Posterior cingulate gyrus (tissue), 11 donors: ENCODE results near the gene GSTM2.
A peak's percentile ranks its signal among the peaks of the same experiment; 100 is the strongest.
"Not testable (repeated sequence)": the region's sequence is repeated elsewhere in the genome, so short reads cannot be mapped to it uniquely, and the experiment has no call there.

Source experiments
- DNase-seq, 10 donors: peaks; one replicate each; pipeline versions ENCODE4 v3.0.0 to v3.0.0-alpha.2; 2020 to 2021; ENCODE audit warnings: mixed read lengths in 3 of 10
- intact Hi-C: fragments of 100-400 bp; cut with DNase I; formaldehyde crosslinking; loops from one replicate; pipeline ENCODE4 v1.15.1; 2023

Gene GSTM2

DNA sequence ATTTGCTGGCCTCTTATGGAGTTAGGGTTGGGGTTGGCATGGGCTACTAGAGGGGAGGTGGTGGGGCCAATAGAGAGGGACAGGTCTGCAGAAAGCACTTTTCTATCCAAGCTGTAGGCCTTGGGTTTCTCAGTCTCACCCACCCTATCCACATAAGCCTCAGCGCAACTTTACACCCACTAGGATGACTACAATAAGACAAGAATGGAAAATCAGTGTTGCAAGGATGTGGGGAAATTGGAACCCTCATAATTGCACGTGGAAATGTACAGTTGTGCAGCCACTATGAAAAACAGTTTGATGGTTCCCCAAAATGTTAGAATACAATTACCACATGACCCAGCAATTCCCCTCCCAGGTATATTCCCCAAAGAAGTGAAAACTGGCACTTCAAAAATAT is 26.0 kb upstream of the GSTM2 start:
- intact Hi-C loops, result no loop called here
- no peak for DNase-seq

DNA sequence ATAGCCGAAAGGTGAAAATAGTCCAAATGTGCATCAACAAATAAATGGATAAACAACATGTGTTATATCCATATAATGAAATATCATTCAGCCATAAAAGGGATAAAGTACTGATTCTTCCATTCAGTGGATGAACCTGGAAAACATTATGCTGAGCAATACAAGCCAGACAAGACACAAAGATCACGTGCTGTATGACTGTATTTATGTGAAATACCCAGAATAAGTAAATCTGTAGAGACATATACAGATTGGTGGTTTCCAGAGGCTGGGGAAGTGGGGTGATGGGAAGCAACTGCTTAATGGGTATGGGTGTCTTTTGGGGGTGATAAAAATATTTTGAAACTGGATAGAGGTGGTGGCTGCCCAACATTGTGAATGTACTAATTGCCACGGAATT is 25.2 kb upstream of the GSTM2 start:
- intact Hi-C loops, result no loop called here
- no peak for DNase-seq

DNA sequence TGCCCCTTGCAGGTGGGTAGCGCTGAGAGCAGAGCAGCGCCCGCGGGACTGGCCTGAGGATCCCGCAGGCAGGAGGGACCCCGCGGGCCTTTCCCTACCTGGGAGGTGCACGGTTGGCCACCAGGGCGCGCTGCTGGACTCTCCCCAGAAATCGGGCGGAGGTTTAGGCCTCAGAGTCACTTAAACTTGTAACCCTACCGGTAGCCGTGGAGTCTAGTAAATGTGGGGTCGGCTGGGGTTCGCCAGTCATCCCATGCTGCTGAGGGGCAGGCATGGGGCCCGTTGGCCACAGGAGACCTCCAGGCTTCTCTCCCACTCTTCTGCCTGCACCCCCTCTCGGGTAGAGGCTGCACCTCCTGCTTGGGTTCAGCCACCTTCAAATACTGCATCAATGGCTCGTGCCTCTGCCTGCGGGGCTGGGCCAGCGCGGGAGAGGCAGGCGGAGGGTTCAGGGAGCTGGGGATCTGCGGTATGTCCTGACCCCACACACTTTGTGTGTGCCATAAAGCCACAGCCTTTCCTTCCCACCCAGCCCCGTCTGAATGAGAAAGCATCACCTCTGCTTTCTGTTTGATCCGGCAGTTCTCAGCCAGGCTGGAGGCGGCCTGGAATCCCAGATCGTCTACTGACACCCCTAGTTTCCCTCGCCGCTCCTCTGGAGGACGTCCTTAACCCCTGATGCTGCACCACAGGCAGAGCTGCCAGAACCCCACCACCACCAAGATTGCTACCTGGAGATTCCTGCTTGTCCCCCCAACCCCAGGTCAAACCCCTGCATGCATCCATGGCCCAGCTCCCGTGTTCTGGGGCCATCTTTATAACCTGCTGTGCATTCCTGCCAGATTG is 24.2 kb upstream of the GSTM2 start:
- peak in 9 of 10 donors; percentile 59 to 87 (median 74) for DNase-seq

DNA sequence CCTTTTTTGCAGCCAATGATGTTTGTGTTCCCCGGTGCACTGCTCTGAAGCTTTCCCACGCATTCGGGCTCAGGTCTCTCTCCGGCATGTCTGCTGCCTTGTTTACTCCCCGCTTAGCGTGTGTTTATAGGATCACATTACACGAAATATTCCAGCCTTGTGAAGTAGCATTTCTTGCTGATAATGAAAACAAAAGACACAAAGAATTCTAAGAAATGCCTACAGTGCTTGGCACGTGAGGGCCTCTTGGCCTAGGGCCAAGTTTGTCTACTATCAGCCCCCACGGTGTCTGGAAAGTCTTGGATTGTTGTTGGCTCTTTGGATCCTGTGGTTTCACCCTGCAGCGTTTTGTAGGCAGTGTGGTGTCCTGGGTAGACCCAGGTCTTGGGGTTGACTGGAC is 23.2 kb upstream of the GSTM2 start:
- DNase-seq, result no peak
- intact Hi-C loops, result no loop called here

More for the DNA sequence above, 24.2 kb upstream of the GSTM2 start:
- intact Hi-C loops, result no loop called here

DNA sequence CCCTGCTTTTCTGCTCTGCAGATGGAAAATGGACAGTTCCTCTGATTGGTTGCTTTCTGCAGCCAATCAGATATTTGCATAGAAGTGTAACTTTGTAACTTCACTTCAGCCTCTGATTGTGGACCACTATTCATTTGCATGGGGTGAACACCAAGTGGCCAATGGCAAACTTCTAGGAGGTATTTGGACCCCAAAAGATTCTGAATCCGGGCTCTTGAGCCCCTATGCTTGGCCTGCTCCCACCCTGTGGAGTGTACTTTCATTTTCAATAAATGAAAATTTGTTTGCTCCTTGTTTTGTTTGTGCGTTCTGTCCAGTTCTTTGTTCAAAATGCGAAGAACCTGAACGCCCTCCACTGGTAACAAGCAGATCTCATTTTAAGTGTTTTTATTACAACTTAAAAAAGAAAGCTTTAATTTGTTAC is 18.4 kb upstream of the GSTM2 start:
- intact Hi-C loops, result no loop called here
- peak in 1 of 10 donors; percentile 22 for DNase-seq

DNA sequence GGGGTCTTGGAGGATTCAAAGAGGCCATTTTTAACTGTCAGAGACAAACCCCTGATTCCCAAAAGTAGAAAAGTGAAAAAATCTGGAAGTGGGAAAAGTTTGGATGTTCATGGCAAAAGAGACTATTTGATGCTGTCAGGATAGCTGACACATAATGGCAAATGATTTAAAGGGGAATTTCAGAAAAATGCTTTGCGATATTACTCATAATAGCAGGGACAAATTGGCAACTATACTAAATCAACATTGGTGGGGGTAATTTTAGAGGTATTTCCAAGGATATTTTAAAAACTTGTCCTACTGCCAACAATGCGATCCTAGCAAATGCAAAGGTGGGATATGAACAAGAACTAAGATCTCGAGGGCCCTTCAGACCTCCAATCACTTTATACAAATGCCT is 17.2 kb upstream of the GSTM2 start:
- DNase-seq, result no peak
- intact Hi-C loops, result no loop called here

DNA sequence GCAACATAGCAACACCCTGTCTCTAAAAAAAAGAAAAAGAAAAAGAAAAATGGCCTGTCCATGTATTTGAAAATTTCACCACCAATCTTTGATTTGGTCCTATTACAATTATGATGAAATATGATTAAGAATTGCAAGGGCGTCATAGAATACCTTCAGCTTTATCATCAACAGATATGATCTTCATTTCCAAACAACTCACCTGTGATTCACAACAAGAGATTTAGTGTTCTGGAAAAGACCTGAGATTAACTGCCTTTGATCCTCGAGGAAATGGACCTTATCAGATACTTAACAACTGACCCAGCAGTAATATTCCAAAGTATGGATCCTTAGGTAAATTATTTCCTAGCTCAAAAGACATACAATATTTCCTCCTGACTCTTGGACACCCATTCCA is 15.5 kb upstream of the GSTM2 start:
- no peak for DNase-seq
- intact Hi-C loops, result no loop called here

DNA sequence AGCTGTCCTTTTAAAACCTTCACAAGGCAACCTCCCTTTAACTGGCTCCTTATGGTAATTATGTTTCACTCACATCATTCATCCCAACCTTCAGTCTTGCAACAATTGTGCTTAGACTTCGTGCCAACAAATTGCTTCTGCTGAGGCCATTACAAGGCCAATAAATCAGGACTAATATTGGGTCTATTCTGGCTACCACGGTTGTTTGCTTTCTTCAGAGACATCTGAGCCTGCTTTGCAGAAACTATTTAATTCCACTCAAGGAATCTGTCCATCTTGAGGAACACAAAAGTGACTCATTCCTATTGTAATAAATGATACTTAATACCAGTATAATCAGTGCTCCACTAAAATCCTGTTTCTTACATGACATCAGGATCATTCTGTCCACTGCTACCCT is 14.6 kb upstream of the GSTM2 start:
- intact Hi-C loops, result no loop called here

DNA sequence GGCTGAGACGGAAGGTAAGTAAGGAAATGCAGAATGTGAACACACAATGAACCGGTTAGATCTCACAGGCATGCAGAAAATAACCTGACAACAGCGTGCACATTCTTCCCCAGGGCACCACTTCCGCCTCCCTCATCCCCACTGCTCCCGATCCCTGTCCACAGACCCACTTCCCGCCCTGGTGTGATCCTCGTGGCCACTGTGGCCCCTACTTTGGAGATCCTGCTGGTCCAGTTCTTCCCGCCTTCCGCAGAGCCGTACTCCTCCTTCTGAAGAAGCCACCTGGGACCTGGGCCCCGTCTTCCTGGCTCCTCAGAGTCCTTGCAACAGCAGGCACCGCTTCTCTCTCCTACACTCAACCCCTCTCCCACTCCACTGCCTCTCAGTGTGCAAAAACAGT is 13.3 kb upstream of the GSTM2 start:
- intact Hi-C loops, result no loop called here
- peak in 2 of 10 donors; percentile 24 to 75 for DNase-seq

More for the DNA sequence above, 14.6 kb upstream of the GSTM2 start:
- DNase-seq, result no peak

DNA sequence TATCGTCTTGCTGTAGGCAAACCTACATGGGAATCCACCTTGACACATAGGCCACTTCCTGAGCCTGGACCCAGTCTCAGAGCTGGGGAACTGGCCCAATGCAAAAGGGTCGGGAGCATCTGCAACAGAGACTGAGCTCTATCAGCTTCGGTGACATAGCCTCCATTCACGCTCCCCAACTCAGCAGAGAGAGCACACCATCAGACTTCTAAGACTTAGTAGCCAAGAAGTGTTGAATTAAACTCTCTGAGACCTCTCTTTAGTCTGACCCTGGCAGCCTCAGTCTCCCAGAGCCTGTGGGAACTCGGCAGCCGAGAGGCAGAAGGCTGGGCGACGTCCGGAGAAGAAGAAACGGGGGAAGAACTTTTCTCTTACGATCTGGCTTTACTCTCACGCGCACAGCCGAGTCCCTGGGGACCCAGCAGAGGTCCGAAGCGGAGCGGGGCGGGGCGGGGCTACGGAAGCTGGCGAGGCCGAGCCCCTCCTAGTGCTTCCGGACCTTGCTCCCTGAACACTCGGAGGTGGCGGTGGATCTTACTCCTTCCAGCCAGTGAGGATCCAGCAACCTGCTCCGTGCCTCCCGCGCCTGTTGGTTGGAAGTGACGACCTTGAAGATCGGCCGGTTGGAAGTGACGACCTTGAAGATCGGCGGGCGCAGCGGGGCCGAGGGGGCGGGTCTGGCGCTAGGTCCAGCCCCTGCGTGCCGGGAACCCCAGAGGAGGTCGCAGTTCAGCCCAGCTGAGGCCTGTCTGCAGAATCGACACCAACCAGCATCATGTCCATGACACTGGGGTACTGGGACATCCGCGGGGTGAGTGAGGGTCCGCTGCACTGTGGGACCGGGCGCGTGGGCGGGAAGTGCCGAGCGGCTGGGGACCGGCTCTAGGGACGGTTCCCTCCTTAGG is 12.0 kb upstream of the GSTM2 start, which contains the start of gene GSTM4:
GSTM4 (plus strand) TSS at position 485 of the 905 bp plus-strand sequence; CDS start at position 776, 291 bp downstream.
- intact Hi-C loops, result no loop called here
- peak; percentile 62 to 94 (median 78) for DNase-seq

DNA sequence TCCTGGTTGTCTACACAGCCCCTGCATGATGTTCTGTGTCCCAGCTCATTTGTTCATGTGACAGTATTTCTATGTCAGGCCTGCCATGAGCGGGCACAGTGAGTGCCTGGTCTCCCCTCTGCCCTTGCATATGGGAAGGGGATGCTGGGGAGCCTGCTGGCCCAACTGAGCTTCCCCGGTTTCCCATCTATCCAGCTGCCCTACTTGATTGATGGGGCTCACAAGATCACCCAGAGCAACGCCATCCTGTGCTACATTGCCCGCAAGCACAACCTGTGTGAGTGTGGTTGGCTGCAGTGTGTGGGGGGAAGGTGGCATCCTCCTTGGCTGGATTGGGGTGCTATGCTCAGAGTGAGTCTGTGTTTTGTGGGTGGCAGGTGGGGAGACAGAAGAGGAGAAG is 10.5 kb upstream of the GSTM2 start:
- intact Hi-C loops, result no loop called here

DNA sequence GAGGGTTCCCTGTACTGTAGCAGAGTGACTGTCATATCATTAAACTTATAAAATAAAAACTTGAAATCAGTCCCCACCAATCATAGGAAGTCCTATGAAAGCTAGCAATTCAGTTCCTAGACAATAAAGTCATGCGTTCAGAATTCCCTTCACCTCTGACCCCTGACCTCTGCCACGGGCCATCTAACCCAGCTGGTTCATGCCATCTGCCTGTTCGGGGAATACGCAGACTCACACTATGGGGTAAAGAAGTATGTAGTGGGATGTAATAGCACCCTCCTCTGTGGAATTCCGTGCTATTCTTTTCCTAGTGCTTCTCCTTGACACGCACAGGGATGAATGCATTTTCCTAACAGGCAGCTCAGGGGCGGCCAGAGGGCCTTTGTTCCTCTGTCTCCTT is 9.9 kb upstream of the GSTM2 start:
- DNase-seq, result peak in 1 of 10 donors; percentile 48
- intact Hi-C loops, result no loop called here

More for the DNA sequence above, 10.5 kb upstream of the GSTM2 start:
- peak in 1 of 10 donors; percentile 50 for DNase-seq

DNA sequence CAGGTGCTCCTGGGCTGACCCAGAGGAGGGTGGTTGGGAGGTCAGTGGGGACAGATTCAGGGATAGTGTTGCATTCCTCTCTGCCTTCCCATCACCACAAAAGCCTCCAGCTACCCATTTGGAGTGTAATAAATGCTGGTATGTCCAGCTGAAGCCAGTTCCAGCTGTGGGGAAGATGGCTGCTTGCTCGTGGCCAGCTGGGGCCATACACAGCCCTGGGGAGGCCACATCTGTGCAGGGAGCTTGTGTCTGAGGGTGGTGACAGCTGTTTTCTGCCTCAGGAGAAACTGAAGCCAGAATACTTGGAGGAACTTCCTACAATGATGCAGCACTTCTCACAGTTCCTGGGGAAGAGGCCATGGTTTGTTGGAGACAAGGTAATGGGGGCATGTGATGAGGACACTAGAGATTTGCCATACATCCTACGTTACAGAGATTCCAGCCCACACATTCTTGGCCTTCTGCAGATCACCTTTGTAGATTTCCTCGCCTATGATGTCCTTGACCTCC is 9.3 kb upstream of the GSTM2 start:
- intact Hi-C loops, result no loop called here
- peak in 1 of 10 donors; percentile 10 for DNase-seq

DNA sequence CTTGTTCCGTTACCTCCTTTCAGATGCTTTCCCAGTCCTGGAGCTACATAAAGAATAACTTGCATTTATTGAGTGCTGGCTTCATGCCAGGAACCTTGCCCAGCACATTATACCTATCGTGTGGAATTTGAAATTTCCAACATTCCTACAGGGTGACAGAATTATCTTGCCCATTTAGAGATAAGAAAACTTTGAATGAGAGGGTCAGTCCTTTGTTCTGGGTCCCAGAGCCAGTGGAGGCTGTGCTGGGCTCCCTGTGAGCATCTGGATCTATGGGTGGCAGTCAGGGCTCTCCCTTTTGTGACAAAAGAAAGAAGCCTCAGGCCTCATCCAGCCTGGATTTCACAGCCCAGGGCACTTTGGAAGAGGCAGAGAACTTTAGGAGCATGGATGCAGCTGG is 8.7 kb upstream of the GSTM2 start:
- peak in 1 of 10 donors; percentile 15 for DNase-seq
- intact Hi-C loops, result no loop called here

DNA sequence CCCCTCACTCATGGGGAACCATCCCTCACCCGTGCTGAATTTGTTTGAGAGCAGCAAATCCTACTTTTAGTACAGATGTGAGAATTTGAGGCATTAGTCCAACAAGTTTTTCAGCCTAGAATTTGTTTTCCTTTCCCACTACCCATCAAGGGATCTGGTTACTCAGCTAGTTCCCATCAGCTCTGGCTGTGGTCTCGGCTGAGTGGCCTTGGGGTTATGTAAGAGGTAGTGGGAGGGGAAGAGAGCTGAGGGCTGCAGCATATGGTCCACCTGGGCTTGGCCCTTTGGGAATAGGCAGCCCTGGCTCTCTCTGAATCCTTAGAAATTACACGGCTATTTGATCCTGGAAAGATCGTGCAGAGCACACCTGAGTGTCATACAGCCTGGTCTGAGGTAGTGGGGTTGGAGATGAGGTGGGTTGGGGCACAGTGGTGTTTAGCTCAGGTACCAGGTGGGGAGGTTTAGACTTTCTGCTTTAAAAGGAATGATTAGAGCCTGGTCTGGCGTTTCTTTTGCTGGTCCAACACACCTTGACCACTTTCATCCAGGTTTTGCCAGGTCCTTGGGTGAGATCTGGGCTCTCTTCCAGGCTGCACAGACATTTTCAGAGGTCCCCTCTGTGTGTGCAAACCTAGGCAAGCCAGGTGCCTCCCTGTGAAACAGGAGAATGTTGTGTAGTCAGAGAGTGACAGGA is 7.7 kb upstream of the GSTM2 start:
- intact Hi-C loops, result no loop called here
- DNase-seq, result peak in 2 of 10 donors; percentile 64 to 70

DNA sequence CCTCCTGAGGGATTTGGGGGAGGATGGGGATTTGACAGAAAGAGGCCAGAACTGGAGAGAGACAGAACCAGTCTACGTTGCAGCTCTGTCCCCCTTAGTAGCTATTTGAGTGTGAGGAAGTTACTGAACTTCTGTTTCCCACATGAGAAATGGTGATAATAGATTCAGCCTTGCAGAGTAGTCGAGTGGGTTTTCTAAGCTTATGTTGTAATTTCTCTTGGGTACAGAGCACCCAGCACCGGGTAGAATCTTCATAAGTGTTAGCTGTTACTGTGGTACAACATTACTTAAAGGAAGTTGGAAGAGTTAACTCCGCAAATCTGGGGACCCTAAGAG is 7.2 kb upstream of the GSTM2 start:
- intact Hi-C loops, DNase-seq: not testable (repeated sequence)

DNA sequence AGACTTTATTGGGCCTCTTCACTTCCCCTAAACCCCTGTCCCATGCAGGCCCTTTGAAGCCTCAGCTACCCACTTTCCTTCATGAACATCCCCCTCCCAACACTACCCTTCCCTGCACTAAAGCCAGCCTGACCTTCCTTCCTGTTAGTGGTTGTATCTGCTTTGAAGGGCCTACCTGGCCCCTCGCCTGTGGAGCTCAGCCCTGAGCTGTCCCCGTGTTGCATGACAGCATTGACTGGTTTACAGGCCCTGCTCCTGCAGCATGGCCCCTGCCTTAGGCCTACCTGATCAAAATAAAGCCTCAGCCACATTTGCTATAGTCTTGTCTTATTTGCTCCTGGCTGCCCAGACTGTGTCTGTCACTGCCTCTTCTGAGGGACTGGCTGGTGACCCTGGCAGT is 6.5 kb upstream of the GSTM2 start:
- intact Hi-C loops, result no loop called here
- peak in 2 of 10 donors; percentile 10 to 57 for DNase-seq

DNA sequence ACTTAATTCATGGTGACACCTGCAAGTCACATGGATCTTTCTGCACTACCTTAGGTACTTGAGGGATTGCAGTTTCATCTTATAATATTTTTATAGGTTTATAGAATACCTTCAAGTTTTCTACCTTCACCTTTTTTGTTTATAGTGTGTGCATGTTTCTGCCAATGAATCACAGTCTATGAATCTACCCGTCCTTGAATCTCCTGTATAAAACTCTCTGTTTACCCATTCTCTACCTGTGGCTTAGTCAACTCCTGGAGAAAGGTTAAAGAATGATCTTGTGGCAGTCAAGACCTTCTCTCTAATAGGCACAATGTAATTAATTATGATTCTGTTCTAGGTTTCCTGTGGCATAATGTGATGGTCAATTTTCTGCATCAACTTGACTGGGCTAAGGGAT is 3.2 kb upstream of the GSTM2 start:
- intact Hi-C loops, result no loop called here
- no peak for DNase-seq

DNA sequence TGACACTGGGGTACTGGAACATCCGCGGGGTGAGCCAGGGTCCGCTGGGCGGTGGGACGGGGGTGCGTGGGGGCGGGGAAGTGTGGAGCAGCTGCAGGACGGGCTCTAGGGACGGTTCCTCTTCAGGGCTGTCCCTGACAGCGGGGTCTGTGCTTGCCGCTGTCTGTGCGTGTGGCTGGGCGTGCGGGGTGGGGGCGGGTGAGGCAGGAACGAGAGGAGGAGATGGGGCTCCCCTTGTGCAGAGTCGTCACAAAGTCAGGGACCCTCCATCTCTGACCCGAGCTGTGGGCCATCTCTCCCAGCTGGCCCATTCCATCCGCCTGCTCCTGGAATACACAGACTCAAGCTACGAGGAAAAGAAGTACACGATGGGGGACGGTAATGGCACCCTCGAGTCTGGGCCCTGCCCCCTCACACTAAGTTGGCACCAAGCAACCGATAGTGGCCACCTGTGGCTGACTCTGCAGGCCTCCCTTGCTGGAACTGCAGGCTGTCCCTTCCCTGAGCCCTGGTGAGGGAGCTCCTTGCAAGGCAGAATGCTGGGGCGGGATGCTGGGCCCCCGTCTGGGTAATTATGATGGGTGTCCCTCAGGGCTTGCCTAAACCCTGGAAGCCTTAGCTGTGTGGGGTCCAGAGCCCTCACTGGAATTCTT is 392 bp downstream of the GSTM2 start:
- intact Hi-C loops, result no loop called here
- DNase-seq, result no peak
